K562 (cell line): ENCODE results near the gene PRR11. TPM values are rescaled to one million over a fixed set of nuclear protein-coding genes. Genes with fewer than 3 reads are reported as not detected.

Experiments
- FOXK2 ChIP-seq, 2 experiments: fragments of 450-650 bp; IDR thresholded peaks in 1 of 2; conservative IDR thresholded peaks in 1 of 2; 2 replicates each; pipeline ENCODE4 v1.6.1; 2016; ENCODE audit warnings: low read depth in 2 of 2, mild to moderate bottlenecking in 1 of 2
- GTF2E2 ChIP-seq: fragments of 200-800 bp; sonication (Bioruptor generic); IDR thresholded peaks from 2 replicates; pipeline ENCODE4 v1.6.1; 2016; ENCODE audit warnings: missing genetic modification characterization, missing compliant biosample characterization
- HCFC1 ChIP-seq: IDR thresholded peaks from 2 replicates; pipeline ENCODE4 v1.6.1; 2012; ENCODE audit warnings: low read depth, low read length, improper control_type of control experiment
- IRF1 ChIP-seq: sonication (generic); formaldehyde crosslinking; IDR thresholded peaks from 2 replicates; pipeline ENCODE4 v1.8.0; 2022; ENCODE audit warnings: missing genetic modification reagents, mild to moderate bottlenecking, borderline replicate concordance
- MED1 ChIP-seq: sonication (generic); formaldehyde crosslinking; IDR thresholded peaks from 2 replicates; pipeline ENCODE4 v1.8.1; 2023; ENCODE audit warnings: missing genetic modification reagents, borderline replicate concordance
- SPI1 ChIP-seq: IDR thresholded peaks from 2 replicates; pipeline ENCODE4 v1.6.1; 2011; ENCODE audit warnings: low read depth, low read length, control low read depth, borderline replicate concordance
- YY1 ChIP-seq, 3 experiments: IDR thresholded peaks; 2 replicates each; pipeline ENCODE4 v1.6.1; 2011; ENCODE audit warnings: low read length in 2 of 3, mild to moderate bottlenecking in 2 of 3, moderate library complexity in 2 of 3, borderline replicate concordance in 1 of 3, control low read depth in 1 of 3, low read depth in 1 of 3; ENCODE audit not compliant: insufficient read depth in 3 of 3, insufficient replicate concordance in 2 of 3, control insufficient read depth in 1 of 3, insufficient read length in 1 of 3; ENCODE audit errors: extremely low read depth in 1 of 3
- ZKSCAN8 ChIP-seq: fragments of 200-800 bp; sonication (Bioruptor generic); IDR thresholded peaks from 2 replicates; pipeline ENCODE4 v1.6.1; 2016; ENCODE audit warnings: missing genetic modification characterization, missing compliant biosample characterization
- ZNF561 ChIP-seq: fragments of 450-650 bp; formaldehyde crosslinking; conservative IDR thresholded peaks from 2 replicates; pipeline ENCODE4 v1.4.0; 2020; ENCODE audit warnings: mild to moderate bottlenecking, moderate library complexity
- polyA plus RNA-seq, 8 experiments: library from polyadenylated mRNA; depleted of rRNA in 4 of 8; stranded (reverse) in 5 of 8; unstranded in 3 of 8; fragments of >200 nt; fragmentation: Nextera tagmentation in 2 of 8; fragmentation: Illumina TruSeq in 1 of 8; extraction: Ambion mirVana in 2 of 8; extraction: Trizol in 1 of 8; gene quantifications; 2 replicates each; pipeline versions ENCODE4 v1.2.1 to v1.2.3, GENCODE V29; 2011 to 2014; ENCODE audit warnings: inconsistent platforms in 1 of 8, missing spikeins in 1 of 8
- total RNA-seq, 7 experiments: library from RNA; depleted of rRNA in 6 of 7; stranded (reverse); fragments of >200 nt in 6 of 7; fragmentation: Illumina TruSeq in 2 of 7; extraction: Trizol in 2 of 7; gene quantifications; 2 replicates each; pipeline versions ENCODE4 v1.2.1 to v1.2.3, GENCODE V29; 2011 to 2021; ENCODE audit warnings: low replicate concordance in 1 of 7

PRR11 gene
- total and polyA plus RNA-seq, 9 of the 15 experiments (the other 6 are each of a cell fraction or from before 2014, with no cell fraction given) = 13.3 to 75.2 (median 46.4) TPM

- TF ChIP-seq YY1 (IDR thresholded peaks at IDR 0.05; ENCODE audit: borderline replicate concordance in 1 of 3, control insufficient read depth in 1 of 3, extremely low read depth in 1 of 3, insufficient read depth in 3 of 3, insufficient read length in 1 of 3, insufficient replicate concordance in 2 of 3, low read depth in 1 of 3, low read length in 2 of 3) (no peak), GTF2E2 (no peak), HCFC1 (no peak), SPI1 (no peak), MED1 (CRISPR knock-in tag) (no peak), ZNF561 (CRISPR knock-in tag) (no peak), FOXK2 (conservative IDR thresholded peaks at IDR 0.05 in 1 of 2, IDR thresholded peaks at IDR 0.05 in 1 of 2; ENCODE audit: low read depth in 2 of 2) (peak; percentile 19 to 63; a peak in 2 of 4 replicates), IRF1 (CRISPR knock-in tag) (no peak), ZKSCAN8 (CRISPR knock-in tag) (no peak)
These were observed 4.8 kb downstream of the PRR11 start (continued) for GRCh38 chr17:59160157-59161025.
